GM23338 (cell line): ENCODE results near the gene AKAP1. TPM values are rescaled to one million over a fixed set of nuclear protein-coding genes. Genes with fewer than 3 reads are reported as not detected.

ENCODE experiments used
- ATAC-seq: fragments of 200-7000 bp; cut with Tn5 transposase; 3 replicates; pipeline ENCODE4 v1.9.1; 2020
- DNase-seq: peaks from one replicate; pipeline ENCODE4 v3.0.0-alpha.2; 2015; ENCODE audit warnings: low spot score
- H2AFZ ChIP-seq: fragments of 200-600 bp; sonication (generic); 2 replicates; pipeline ENCODE4 v1.8.0; 2016; ENCODE audit warnings: antibody characterized with exemption, mild to moderate bottlenecking, moderate library complexity
- H3F3A ChIP-seq: fragments of 200-600 bp; sonication (generic); replicated peaks from 2 replicates; pipeline ENCODE4 v1.8.0; 2017; ENCODE audit warnings: antibody characterized with exemption, mixed run types, low read depth
- H3K27ac ChIP-seq: fragments of 200-600 bp; sonication (generic); 2 replicates; pipeline ENCODE4 v1.6.1; 2016; ENCODE audit warnings: low read depth
- H3K27me3 ChIP-seq: fragments of 200-600 bp; sonication (generic); 2 replicates; pipeline ENCODE4 v1.8.0; 2016; ENCODE audit warnings: mild to moderate bottlenecking, mixed run types, moderate library complexity; ENCODE audit not compliant: insufficient read depth
- H3K36me3 ChIP-seq: fragments of 200-600 bp; sonication (generic); 2 replicates; pipeline ENCODE4 v1.8.0; 2016; ENCODE audit warnings: mild to moderate bottlenecking; ENCODE audit not compliant: insufficient read depth
- H3K4me1 ChIP-seq: fragments of 200-600 bp; sonication (generic); 2 replicates; pipeline ENCODE4 v1.8.0; 2016; ENCODE audit warnings: mild to moderate bottlenecking, moderate library complexity; ENCODE audit not compliant: insufficient read depth
- H3K4me2 ChIP-seq: fragments of 200-600 bp; sonication (generic); 2 replicates; pipeline ENCODE4 v1.7.1; 2017; ENCODE audit warnings: mixed run types
- H3K4me3 ChIP-seq: fragments of 200-600 bp; sonication (generic); 2 replicates; pipeline ENCODE4 v1.6.1; 2016; ENCODE audit warnings: mixed run types
- H3K79me2 ChIP-seq: fragments of 200-600 bp; sonication (generic); replicated peaks from 2 replicates; pipeline ENCODE4 v1.8.0; 2017; ENCODE audit warnings: mild to moderate bottlenecking; ENCODE audit not compliant: insufficient read depth
- H3K9me2 ChIP-seq: fragments of 200-600 bp; sonication (generic); 2 replicates; pipeline ENCODE4 v1.8.0; 2017; ENCODE audit not compliant: insufficient read depth
- H4K20me1 ChIP-seq: fragments of 200-600 bp; sonication (generic); replicated peaks from 2 replicates; pipeline ENCODE4 v1.8.0; 2017; ENCODE audit warnings: mild to moderate bottlenecking; ENCODE audit not compliant: insufficient read depth
- H3K27ac Mint-ChIP-seq: 2 replicates; pipeline ENCODE4 v1.8.0; 2020; ENCODE audit warnings: inconsistent platforms, mild to moderate bottlenecking, moderate library complexity, mixed read lengths
- H3K27me3 Mint-ChIP-seq: 3 replicates; pipeline ENCODE4 v1.8.0; 2022; ENCODE audit warnings: low read depth, mild to moderate bottlenecking, moderate library complexity, mixed read lengths, inconsistent platforms; ENCODE audit not compliant: insufficient read depth, poor library complexity
- H3K36me3 Mint-ChIP-seq: 3 replicates; pipeline ENCODE4 v1.8.0; 2021; ENCODE audit warnings: low read depth, mild to moderate bottlenecking, inconsistent platforms, moderate library complexity, mixed read lengths
- H3K4me1 Mint-ChIP-seq: 3 replicates; pipeline ENCODE4 v1.8.0; 2020; ENCODE audit warnings: mild to moderate bottlenecking, inconsistent platforms, mixed read lengths
- H3K4me3 Mint-ChIP-seq: 3 replicates; pipeline ENCODE4 v1.8.0; 2021; ENCODE audit warnings: moderate library complexity, mild to moderate bottlenecking, inconsistent platforms, mixed read lengths
- H3K9me3 Mint-ChIP-seq: 3 replicates; pipeline ENCODE4 v1.8.0; 2020; ENCODE audit warnings: moderate library complexity, mild to moderate bottlenecking, inconsistent platforms, mixed read lengths
- CREB1 ChIP-seq: fragments of 250-450 bp; sonication (Bioruptor Pico); IDR thresholded peaks from 2 replicates; pipeline ENCODE4 v1.5.0; 2020; ENCODE audit warnings: low read depth, mild to moderate bottlenecking, moderate library complexity
- EZH2 ChIP-seq: fragments of 200-600 bp; sonication (generic); IDR thresholded peaks from one replicate; pipeline ENCODE4 v1.8.0; 2017; ENCODE audit warnings: antibody characterized with exemption, mild to moderate bottlenecking, low read depth; ENCODE audit not compliant: unreplicated experiment
- JUNB ChIP-seq: IDR thresholded peaks from one replicate; pipeline ENCODE4 v1.6.1; 2016; ENCODE audit warnings: antibody characterized with exemption; ENCODE audit not compliant: unreplicated experiment
- POLR2AphosphoS5 ChIP-seq: IDR thresholded peaks from 2 replicates; pipeline ENCODE4 v1.6.1; 2016; ENCODE audit warnings: antibody characterized with exemption, low read depth
- STAT1 ChIP-seq: IDR thresholded peaks from one replicate; pipeline ENCODE4 v1.6.1; 2016; ENCODE audit warnings: antibody characterized with exemption; ENCODE audit not compliant: unreplicated experiment
- ZNF114 ChIP-seq: fragments of 250-450 bp; sonication (Bioruptor Pico); IDR thresholded peaks from 2 replicates; pipeline ENCODE4 v1.5.0; 2020; ENCODE audit warnings: mild to moderate bottlenecking, moderate library complexity
- ZNF331 ChIP-seq: fragments of 250-450 bp; sonication (Bioruptor Pico); IDR thresholded peaks from 2 replicates; pipeline ENCODE4 v1.5.0; 2020; ENCODE audit warnings: low read depth, mild to moderate bottlenecking, moderate library complexity
- polyA plus RNA-seq: library from polyadenylated mRNA; unstranded; fragments of >200 nt; fragmentation: Nextera tagmentation; extraction: Ambion mirVana; gene quantifications from 2 replicates; pipeline ENCODE4 v1.2.1, GENCODE V29; 2016
- total RNA-seq: library from RNA; depleted of rRNA; stranded (reverse); fragments of >200 nt; shearing (Covaris generic); gene quantifications from 2 replicates; pipeline ENCODE4 v1.2.3, GENCODE V29; 2014
- TF ChIP-seq, protein P1 (sequence below), 2 experiments: fragments of 200-600 bp in 1 of 2; sonication (generic) in 1 of 2; conservative IDR thresholded peaks; 2 replicates each; pipeline versions ENCODE4 v1.5.1 to v1.6.1; 2016 to 2017; ENCODE audit warnings: antibody characterized with exemption in 2 of 2, low read depth in 2 of 2, mild to moderate bottlenecking in 2 of 2, moderate library complexity in 1 of 2
- TF ChIP-seq, protein P2 (sequence below): IDR thresholded peaks from one replicate; pipeline ENCODE4 v1.6.1; 2018; ENCODE audit warnings: antibody characterized with exemption; ENCODE audit not compliant: unreplicated experiment

The AKAP1 gene
- total and polyA plus RNA-seq, 2 experiments from 2014 or later = 19.6 to 45.9 TPM

DNA sequence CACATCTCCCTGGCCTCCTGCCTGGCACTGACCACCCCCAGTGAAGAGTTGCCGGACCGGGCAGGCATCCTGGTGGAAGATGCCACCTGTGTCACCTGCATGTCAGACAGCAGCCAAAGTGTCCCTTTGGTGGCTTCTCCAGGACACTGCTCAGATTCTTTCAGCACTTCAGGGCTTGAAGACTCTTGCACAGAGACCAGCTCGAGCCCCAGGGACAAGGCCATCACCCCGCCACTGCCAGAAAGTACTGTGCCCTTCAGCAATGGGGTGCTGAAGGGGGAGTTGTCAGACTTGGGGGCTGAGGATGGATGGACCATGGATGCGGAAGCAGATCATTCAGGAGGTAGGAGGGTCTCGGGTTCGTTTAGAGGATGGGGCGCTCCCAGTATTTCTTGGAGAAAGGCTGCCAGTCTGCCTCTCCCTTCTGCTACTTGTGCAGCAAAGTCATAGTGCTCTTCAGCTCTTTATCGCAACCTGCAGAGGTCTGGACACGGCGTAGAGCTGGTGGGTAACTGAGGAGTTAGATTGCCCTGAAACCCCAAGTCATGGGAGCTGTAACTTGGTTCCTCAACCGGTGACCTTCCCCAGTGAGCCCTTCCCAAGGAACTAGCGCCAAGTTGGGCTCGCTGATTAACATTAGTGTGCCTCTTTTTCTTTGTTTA, 21.9 kb downstream of the AKAP1 start:
- peak overlapping the region; percentile 69; the same call in 1 of the 2 replicates for H3K27ac ChIP-seq
- DNase-seq (no peak), ATAC-seq (no peak)
- H3K36me3 ChIP-seq = peaks cover 4% of the 10 kb centered on the region
- Mint-ChIP-seq H3K27me3 (peaks cover 11% of the 10 kb centered on the region), H3K27ac (no peak overlapping the region; the same call in 1 of the 2 replicates), H3K4me1 (peaks cover 38% of the 10 kb centered on the region), H3K36me3 (peaks cover 22% of the 10 kb centered on the region), H3K9me3 (no peaks in the 10 kb centered on the region; the same call in 2 of the 3 replicates), H3K4me3 (no peak overlapping the region)
- H3K27me3 ChIP-seq = no peaks in the 10 kb centered on the region
- no peaks in the 10 kb centered on the region; the same call in 1 of the 2 replicates for H4K20me1 ChIP-seq
- TF ChIP-seq ZNF331 (CRISPR knock-in tag) = no peak
- TF ChIP-seq EZH2 = no peak
- no peak for TF ChIP-seq ZNF114 (CRISPR knock-in tag)
- no peak for TF ChIP-seq CREB1 (CRISPR knock-in tag)
- TF ChIP-seq, protein P1, sequence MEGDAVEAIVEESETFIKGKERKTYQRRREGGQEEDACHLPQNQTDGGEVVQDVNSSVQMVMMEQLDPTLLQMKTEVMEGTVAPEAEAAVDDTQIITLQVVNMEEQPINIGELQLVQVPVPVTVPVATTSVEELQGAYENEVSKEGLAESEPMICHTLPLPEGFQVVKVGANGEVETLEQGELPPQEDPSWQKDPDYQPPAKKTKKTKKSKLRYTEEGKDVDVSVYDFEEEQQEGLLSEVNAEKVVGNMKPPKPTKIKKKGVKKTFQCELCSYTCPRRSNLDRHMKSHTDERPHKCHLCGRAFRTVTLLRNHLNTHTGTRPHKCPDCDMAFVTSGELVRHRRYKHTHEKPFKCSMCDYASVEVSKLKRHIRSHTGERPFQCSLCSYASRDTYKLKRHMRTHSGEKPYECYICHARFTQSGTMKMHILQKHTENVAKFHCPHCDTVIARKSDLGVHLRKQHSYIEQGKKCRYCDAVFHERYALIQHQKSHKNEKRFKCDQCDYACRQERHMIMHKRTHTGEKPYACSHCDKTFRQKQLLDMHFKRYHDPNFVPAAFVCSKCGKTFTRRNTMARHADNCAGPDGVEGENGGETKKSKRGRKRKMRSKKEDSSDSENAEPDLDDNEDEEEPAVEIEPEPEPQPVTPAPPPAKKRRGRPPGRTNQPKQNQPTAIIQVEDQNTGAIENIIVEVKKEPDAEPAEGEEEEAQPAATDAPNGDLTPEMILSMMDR (conservative IDR thresholded peaks at IDR 0.05; ENCODE audit: low read depth in 2 of 2) = 0 out of 4 replicates have a peak, but pooled peaks of 1 of the 2 experiments have one; percentile 4
- no peak for TF ChIP-seq POLR2AphosphoS5
- H3F3A ChIP-seq = no peaks in the 10 kb centered on the region
- H3K4me2 ChIP-seq = no peak overlapping the region
- no peak overlapping the region for H2AFZ ChIP-seq
- peaks cover 10% of the 10 kb centered on the region for H3K4me1 ChIP-seq
- no peak overlapping the region for H3K4me3 ChIP-seq
- H3K9me2 ChIP-seq = no peaks in the 10 kb centered on the region
- peaks cover 41% of the 10 kb centered on the region for H3K79me2 ChIP-seq

DNA sequence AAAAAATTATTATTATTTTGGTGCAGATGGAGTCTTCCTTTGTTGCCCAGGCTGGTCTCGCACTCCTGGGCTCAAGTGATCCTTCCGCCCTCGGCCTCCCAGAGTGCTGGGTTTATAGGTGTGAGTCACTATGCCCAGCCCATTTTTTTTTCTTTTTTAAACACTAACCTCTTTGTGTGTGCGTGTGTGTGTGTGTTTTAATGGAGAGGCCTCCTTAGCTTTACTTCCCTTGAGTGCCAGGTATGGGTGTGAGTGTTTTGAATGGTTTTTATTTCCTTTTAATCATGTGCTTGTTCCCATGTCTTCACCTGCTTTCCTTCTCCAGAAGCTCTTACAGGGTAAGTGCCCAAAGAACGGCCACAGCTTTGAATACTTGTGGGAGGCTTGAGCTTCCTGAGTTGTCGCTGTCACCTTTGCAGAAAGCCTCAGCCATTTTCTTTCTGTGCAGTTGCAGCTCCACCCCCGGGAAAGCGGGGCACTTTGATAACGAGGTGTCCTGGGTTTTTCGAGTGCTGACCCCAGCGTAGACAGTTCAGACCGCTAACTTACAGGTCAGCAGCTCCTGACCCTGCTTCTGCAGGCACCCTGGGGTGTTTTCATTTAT, 22.6 kb downstream of the AKAP1 start:
- peaks cover 10% of the 10 kb centered on the region for H3K4me1 ChIP-seq
- H4K20me1 ChIP-seq = no peaks in the 10 kb centered on the region; the same call in 1 of the 2 replicates
- H3K27ac Mint-ChIP-seq = no peak overlapping the region
- H3K9me2 ChIP-seq = no peaks in the 10 kb centered on the region
- no peak overlapping the region for H3K4me2 ChIP-seq
- no peaks in the 10 kb centered on the region for H3K27me3 ChIP-seq
- no peaks in the 10 kb centered on the region for H3F3A ChIP-seq
- H3K9me3 Mint-ChIP-seq = no peaks in the 10 kb centered on the region; the same call in 2 of the 3 replicates
- peaks cover 36% of the 10 kb centered on the region for H3K4me1 Mint-ChIP-seq
- peak overlapping the region; percentile 69; the same call in 1 of the 2 replicates for H3K27ac ChIP-seq
- peaks cover 11% of the 10 kb centered on the region for H3K27me3 Mint-ChIP-seq
- peaks cover 4% of the 10 kb centered on the region for H3K36me3 ChIP-seq
- H3K79me2 ChIP-seq = peaks cover 35% of the 10 kb centered on the region
- H3K4me3 Mint-ChIP-seq = no peak overlapping the region
- H2AFZ ChIP-seq = no peak overlapping the region
- H3K36me3 Mint-ChIP-seq = peaks cover 25% of the 10 kb centered on the region
- ATAC-seq (no peak), DNase-seq (no peak)
- no peak overlapping the region for H3K4me3 ChIP-seq
- TF ChIP-seq JUNB (no peak), POLR2AphosphoS5 (no peak), ZNF331 (CRISPR knock-in tag) (no peak), STAT1 (no peak)
- TF ChIP-seq, protein P2, sequence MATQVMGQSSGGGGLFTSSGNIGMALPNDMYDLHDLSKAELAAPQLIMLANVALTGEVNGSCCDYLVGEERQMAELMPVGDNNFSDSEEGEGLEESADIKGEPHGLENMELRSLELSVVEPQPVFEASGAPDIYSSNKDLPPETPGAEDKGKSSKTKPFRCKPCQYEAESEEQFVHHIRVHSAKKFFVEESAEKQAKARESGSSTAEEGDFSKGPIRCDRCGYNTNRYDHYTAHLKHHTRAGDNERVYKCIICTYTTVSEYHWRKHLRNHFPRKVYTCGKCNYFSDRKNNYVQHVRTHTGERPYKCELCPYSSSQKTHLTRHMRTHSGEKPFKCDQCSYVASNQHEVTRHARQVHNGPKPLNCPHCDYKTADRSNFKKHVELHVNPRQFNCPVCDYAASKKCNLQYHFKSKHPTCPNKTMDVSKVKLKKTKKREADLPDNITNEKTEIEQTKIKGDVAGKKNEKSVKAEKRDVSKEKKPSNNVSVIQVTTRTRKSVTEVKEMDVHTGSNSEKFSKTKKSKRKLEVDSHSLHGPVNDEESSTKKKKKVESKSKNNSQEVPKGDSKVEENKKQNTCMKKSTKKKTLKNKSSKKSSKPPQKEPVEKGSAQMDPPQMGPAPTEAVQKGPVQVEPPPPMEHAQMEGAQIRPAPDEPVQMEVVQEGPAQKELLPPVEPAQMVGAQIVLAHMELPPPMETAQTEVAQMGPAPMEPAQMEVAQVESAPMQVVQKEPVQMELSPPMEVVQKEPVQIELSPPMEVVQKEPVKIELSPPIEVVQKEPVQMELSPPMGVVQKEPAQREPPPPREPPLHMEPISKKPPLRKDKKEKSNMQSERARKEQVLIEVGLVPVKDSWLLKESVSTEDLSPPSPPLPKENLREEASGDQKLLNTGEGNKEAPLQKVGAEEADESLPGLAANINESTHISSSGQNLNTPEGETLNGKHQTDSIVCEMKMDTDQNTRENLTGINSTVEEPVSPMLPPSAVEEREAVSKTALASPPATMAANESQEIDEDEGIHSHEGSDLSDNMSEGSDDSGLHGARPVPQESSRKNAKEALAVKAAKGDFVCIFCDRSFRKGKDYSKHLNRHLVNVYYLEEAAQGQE = no peak
